Myocyte (in vitro differentiated cells): ENCODE measurements around the gene RNF115. TPM values are rescaled to one million over a fixed set of nuclear protein-coding genes. Genes with fewer than 3 reads are reported as not detected.
A peak's percentile ranks its signal among the peaks of the same experiment; 100 is the strongest.
"Not testable (repeated sequence)": the region's sequence is repeated elsewhere in the genome, so short reads cannot be mapped to it uniquely, and the experiment has no call there.

Source experiments
- DNase-seq: peaks from one replicate; pipeline ENCODE4 v3.0.0-alpha.2; 2012; ENCODE audit warnings: low read depth
- polyA plus RNA-seq: library from polyadenylated mRNA; unstranded; fragments of >200 nt; gene quantifications from one replicate; pipeline ENCODE4 v1.2.1, GENCODE V29; 2012; ENCODE audit warnings: missing spikeins
- total RNA-seq: library from RNA; depleted of rRNA; stranded (reverse); fragments of >200 nt; gene quantifications from 2 replicates; pipeline ENCODE4 v1.2.3, GENCODE V29; 2014

Gene RNF115
- total RNA-seq = 22.7 and 30.4 TPM in 2 replicates
- polyA plus RNA-seq = 17.9 TPM

DNA sequence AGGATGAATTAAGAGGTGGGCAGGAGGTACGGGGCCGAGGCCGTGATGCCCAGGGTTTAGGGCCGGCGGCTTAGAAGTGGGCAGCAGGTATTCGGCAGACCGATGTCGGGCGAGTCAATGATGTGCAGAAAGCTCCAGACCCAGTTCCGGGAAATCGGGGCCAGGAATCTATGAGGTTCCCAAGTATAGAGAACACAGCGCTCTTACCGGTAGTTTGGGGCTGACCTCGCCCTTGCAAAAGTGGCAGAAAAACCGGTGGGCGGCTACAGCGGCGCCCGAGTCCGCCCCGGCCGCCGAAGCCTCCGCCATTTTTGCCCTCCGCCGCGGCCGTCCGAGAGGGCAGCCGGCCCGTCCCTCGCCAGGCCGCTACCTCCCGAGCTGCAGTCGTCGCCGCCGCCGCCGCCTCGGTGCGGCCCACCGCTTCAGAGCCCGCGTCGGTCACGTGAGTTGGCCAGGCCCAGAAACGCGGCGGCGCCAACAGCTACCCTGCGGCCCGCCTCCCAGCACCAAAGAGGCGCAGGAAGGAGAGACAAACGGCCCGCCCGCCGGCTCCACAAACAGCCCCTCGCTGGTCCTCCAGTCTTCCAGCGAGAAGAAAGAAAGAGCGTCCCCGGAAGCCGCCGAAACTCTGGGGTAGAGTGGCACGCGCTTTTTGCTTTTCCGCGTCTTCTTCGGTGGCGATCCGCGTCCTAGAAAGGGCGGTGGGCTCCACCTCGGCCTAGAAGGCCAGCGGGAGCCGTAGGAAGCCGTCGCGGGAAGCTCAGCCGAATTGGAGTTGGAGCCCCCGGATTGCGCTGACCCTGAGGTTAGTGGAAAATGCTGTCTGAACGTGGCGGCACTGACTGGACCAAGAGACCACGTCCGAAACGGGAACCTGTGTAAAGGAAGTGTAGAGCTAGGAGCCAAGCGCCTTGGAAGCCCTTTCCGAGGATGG is at the start of gene RNF115, which contains the start of gene POLR3C:
RNF115 (minus strand) TSS at position 531 of the 934 bp plus-strand sequence; CDS start at position 309, 222 bp downstream.
POLR3C (plus strand) TSS at position 636 of the 934 bp plus-strand sequence. CDS start 1,577 bp downstream, outside the sequence.
- peak; percentile 96 for DNase-seq

- DNase-seq = peak; percentile 73
Observed at GRCh38 chr1:145871994-145872924, 48.4 kb upstream of the RNF115 start.

GRCh38 chr1:145868232-145868631 is 44.3 kb upstream of the RNF115 start:
- no peak for DNase-seq

DNA sequence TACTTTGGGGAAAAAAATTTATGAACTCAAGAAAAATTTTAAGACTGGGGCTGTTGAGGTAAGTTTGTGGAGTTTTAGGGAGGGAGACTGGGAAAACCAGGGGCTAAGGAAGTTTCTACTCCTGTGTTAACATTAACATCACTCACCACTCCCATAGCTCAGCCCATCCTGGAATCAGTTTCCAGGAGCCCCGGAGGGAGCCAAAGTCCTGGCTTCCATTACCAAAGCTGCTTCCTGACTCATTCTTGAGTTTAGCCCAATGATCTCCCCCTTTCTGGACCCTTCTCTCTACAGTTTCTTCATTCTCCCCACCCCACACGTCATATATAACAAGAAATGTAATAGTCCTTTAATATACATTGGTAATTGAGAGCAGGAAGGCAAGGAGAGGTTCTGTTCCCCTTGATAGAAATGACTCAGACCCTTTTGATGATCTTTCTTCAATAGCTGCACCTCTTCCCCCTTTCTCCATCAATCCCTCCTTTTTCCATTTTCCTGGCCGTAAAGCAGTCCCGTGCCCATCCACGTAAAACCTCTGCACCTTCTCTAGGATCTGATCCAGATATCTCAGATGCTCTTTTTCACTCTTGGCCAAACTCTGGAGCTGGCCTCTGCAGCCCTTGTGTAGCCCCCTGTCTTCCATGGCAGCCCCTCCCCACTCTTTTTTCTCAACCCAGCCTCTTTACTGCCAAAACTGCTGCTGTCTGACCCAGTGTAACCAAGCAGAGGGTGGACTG is 39.6 kb upstream of the RNF115 start:
- no peak for DNase-seq

- peak; percentile 92 for DNase-seq
Observed at GRCh38 chr1:145859491-145860023, 35.7 kb upstream of the RNF115 start.

- peak; percentile 96 for DNase-seq
Observed at GRCh38 chr1:145858901-145859490, 35.1 kb upstream of the RNF115 start, which contains the start of gene PIAS3. Gene PIAS3 (minus strand): TSS chr1:145859081. CDS start chr1:145858990, 91 bp downstream.

- peak; percentile 44 for DNase-seq
Observed at GRCh38 chr1:145858238-145858900, 34.5 kb upstream of the RNF115 start.

DNA sequence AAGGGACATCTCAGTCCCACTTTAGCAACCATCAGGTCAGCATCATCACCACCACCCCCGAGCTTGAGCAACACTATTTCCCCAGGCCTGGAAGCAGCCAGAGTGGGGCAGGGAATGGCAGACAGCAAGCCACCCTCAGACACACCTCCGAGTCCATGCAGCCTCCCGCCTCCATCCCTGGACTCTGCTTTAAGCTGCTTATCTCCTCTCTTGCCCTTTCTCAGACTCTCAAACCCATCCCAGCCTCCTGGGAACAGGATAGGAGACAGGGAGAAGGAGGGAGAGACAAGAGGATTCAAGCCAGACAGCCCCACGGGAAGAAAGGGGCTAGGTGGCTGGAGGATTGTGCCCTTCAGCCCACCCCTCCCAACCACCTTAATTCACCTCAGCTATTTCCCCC is 33.3 kb upstream of the RNF115 start:
- no peak for DNase-seq

GRCh38 chr1:145855426-145855948 is 31.6 kb upstream of the RNF115 start:
- no peak for DNase-seq

GRCh38 chr1:145849356-145850160 is 25.7 kb upstream of the RNF115 start:
- peak; percentile 72 for DNase-seq

- DNase-seq = no peak
Observed at GRCh38 chr1:145847827-145848226, 23.9 kb upstream of the RNF115 start.

GRCh38 chr1:145846201-145846612 is 22.3 kb upstream of the RNF115 start:
- DNase-seq = peak; percentile 65

- DNase-seq = peak; percentile 92
Observed at GRCh38 chr1:145845514-145846161, 21.7 kb upstream of the RNF115 start, which contains the start of gene NUDT17. Gene NUDT17 (plus strand): TSS chr1:145845630. CDS start chr1:145845641, 11 bp downstream.

DNA sequence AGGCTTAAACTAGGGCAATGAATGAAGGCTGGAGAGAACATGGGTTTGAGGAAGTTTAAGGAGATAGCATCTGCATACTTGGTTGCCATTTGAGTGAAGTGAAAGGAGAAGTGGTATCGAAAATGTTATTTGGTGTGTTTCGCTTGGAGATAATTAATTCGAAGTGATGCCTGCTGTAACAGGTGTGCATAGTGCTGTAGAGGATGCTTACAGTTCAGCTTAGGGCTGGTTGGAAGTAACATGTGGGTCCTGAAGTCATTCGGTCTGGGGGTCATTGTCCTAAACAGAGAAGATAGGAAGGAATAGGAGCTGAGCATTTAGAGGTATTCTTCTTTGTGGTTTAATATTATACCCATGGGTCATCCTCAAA is 21.2 kb upstream of the RNF115 start:
- no peak for DNase-seq

GRCh38 chr1:145843031-145843430 is 19.1 kb upstream of the RNF115 start:
- no peak for DNase-seq

DNA sequence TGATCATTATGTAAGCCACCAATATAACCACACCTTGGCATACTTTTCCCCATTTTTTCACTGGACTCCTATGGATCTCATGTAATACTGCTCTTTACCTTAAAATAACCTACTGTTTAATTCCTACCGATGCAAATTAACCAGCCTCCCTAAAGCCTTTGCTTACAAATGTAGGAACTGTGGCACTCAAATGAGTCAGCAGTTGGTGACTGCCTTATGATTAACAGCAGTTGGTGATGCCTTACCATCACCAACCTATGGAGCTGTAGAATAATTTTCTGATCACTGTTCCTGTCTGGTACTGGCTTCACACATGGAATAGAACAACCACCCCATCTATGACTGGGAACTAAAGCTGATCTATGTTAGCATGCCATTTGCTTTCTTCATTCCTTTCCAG is 13.8 kb upstream of the RNF115 start:
- no peak for DNase-seq

- DNase-seq = not testable (repeated sequence)
Observed at GRCh38 chr1:145830810-145831209, 6.9 kb upstream of the RNF115 start.
